Calu3 (cell line): ENCODE results near the gene RTP4. TPM values are rescaled to one million over a fixed set of nuclear protein-coding genes. Genes with fewer than 3 reads are reported as not detected.

Source experiments
- BruUV-seq: library from RNA; stranded (reverse); fragments of 400-500 nt; replicated peaks from 2 replicates; lab custom pipeline; 2021; lab: Mats Ljungman, UMichigan
- CTCF ChIA-PET: fragments of 300-600 bp; sonication (Branson Sonifier 250); formaldehyde crosslinking; loops from one replicate; lab custom pipeline; 2022; ENCODE audit warnings: antibody characterized with exemption; lab: Charles Lee
- DNase-seq: peaks from one replicate; pipeline ENCODE4 v3.0.0; 2022
- H3K27ac Mint-ChIP-seq: one replicate; pipeline ENCODE4 v1.8.0; 2022; ENCODE audit warnings: mixed read lengths; ENCODE audit not compliant: unreplicated experiment
- H3K27me3 Mint-ChIP-seq: one replicate; pipeline ENCODE4 v1.8.0; 2022; ENCODE audit warnings: mixed read lengths; ENCODE audit not compliant: unreplicated experiment
- H3K36me3 Mint-ChIP-seq: one replicate; pipeline ENCODE4 v1.8.0; 2022; ENCODE audit warnings: mild to moderate bottlenecking, moderate library complexity, mixed read lengths; ENCODE audit not compliant: insufficient read depth, unreplicated experiment
- H3K4me1 Mint-ChIP-seq: one replicate; pipeline ENCODE4 v1.8.0; 2022; ENCODE audit warnings: mild to moderate bottlenecking, low read depth, mixed read lengths; ENCODE audit not compliant: unreplicated experiment
- H3K4me3 Mint-ChIP-seq: one replicate; pipeline ENCODE4 v1.8.0; 2022; ENCODE audit warnings: mild to moderate bottlenecking, low read depth, moderate library complexity, mixed read lengths; ENCODE audit not compliant: unreplicated experiment
- H3K9me3 Mint-ChIP-seq: one replicate; pipeline ENCODE4 v1.8.0; 2022; ENCODE audit warnings: low read depth, mixed read lengths; ENCODE audit not compliant: unreplicated experiment
- intact Hi-C: fragments of 100-400 bp; cut with micrococcal nuclease; formaldehyde crosslinking; loops from one replicate; pipeline ENCODE4 v1.10.0; 2022; ENCODE audit not compliant: unreplicated experiment
- total RNA-seq: library from RNA; stranded (reverse); gene quantifications from 2 replicates; pipeline ENCODE4 v1.2.3, GENCODE V29; 2022
- TF ChIP-seq, protein P1 (sequence below): fragments of 200-600 bp; IDR thresholded peaks from one replicate; pipeline ENCODE4 v1.8.0; 2022; ENCODE audit warnings: antibody characterized with exemption; ENCODE audit not compliant: unreplicated experiment

Gene RTP4
- total RNA-seq, 1 experiment from 2014 or later: 12.3 TPM

DNA sequence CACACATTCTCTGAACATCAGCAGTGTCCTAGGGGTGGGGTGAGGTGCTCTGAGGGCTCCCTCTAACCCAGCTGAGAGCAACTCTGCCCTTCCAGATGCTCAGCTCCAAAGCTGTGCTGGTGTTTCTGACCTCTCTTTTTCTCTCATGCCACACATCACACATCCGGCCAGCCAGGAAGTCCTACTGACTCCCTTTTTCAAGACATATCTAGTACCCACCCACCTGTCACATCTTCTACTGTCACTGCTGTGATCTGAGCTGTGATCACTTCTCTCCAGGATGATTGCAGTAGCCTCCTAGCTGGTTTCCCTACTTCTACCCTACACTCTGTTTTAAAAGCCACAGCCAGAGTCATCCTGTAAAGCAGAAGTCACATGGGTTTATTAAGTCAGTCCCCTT is 46.4 kb upstream of the RTP4 start:
- peaks cover 8% of the 10 kb centered on the region for H3K4me1 Mint-ChIP-seq
- intact Hi-C loops: no loop called here
- peaks cover 23% of the 10 kb centered on the region for H3K27me3 Mint-ChIP-seq
- H3K27ac Mint-ChIP-seq: no peak overlapping the region
- BruUV-seq: no TSS peak
- no peak overlapping the region for H3K4me3 Mint-ChIP-seq
- CTCF ChIA-PET: interaction anchor here (0.6 to 10.1 kb wide), 3 partner anchors 12 to 359 kb away, joined by 4 to 395 read pairs (median 7); no protein-coding TSS in a partner anchor
- TF ChIP-seq, protein P1, sequence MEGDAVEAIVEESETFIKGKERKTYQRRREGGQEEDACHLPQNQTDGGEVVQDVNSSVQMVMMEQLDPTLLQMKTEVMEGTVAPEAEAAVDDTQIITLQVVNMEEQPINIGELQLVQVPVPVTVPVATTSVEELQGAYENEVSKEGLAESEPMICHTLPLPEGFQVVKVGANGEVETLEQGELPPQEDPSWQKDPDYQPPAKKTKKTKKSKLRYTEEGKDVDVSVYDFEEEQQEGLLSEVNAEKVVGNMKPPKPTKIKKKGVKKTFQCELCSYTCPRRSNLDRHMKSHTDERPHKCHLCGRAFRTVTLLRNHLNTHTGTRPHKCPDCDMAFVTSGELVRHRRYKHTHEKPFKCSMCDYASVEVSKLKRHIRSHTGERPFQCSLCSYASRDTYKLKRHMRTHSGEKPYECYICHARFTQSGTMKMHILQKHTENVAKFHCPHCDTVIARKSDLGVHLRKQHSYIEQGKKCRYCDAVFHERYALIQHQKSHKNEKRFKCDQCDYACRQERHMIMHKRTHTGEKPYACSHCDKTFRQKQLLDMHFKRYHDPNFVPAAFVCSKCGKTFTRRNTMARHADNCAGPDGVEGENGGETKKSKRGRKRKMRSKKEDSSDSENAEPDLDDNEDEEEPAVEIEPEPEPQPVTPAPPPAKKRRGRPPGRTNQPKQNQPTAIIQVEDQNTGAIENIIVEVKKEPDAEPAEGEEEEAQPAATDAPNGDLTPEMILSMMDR: no peak
- no peaks in the 10 kb centered on the region for H3K9me3 Mint-ChIP-seq
- DNase-seq: no peak
- H3K36me3 Mint-ChIP-seq: no peaks in the 10 kb centered on the region

DNA sequence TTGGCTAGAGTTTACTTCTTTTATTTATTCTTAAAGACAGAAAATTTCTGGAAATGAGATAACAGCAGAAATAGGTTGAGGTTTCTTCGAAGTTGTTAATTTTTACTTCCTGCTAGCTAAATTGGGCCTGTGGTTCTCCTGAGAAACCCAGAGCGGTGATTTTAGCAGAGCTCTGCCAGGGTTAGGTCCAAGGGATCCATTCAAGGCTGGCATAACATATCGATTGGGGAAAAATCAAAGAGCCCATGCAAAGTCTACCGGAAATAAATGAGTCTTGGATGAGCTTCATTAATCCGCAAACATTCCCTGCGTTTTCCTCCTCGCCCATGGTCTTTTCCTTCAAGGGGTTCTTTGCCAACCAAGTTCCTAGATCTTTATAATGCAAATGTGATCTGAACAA is 45.9 kb upstream of the RTP4 start:
- H3K27ac Mint-ChIP-seq: no peak overlapping the region
- DNase-seq: no peak
- H3K4me1 Mint-ChIP-seq: peaks cover 8% of the 10 kb centered on the region
- TF ChIP-seq, protein P1: no peak
- intact Hi-C loops: no loop called here
- H3K36me3 Mint-ChIP-seq: no peaks in the 10 kb centered on the region
- peaks cover 17% of the 10 kb centered on the region for H3K27me3 Mint-ChIP-seq
- no peaks in the 10 kb centered on the region for H3K9me3 Mint-ChIP-seq
- CTCF ChIA-PET: interaction anchor here (0.6 to 10.1 kb wide), 4 partner anchors 13 to 358 kb away, joined by 4 to 395 read pairs (median 6); no protein-coding TSS in a partner anchor
- no TSS peak for BruUV-seq
- no peak overlapping the region for H3K4me3 Mint-ChIP-seq

DNA sequence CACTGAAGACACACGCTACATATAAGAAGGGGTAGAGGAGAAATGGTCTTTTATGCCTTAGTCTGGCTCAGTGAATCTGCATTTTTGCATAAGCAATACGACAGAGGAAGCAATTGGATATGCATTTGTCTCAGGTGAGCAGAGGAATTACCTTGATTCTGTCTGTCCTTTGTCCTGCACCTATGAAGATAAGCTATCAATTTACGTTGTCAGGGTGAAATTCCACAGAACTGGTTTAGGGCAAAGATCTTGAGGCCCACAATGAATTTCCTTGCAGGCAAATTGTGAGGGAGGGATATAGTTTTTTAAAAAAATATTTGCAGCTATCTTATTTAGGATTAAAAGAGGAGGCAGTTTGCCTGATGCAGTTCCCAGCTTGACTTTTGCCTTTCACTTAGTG is 45.1 kb upstream of the RTP4 start:
- peaks cover 9% of the 10 kb centered on the region for H3K27me3 Mint-ChIP-seq
- intact Hi-C loops: no loop called here
- peaks cover 8% of the 10 kb centered on the region for H3K4me1 Mint-ChIP-seq
- CTCF ChIA-PET: interaction anchor here (1.6 to 10.1 kb wide), 2 partner anchors 17 to 357 kb away, joined by 4 to 395 read pairs; no protein-coding TSS in a partner anchor
- DNase-seq: no peak
- H3K9me3 Mint-ChIP-seq: no peaks in the 10 kb centered on the region
- H3K4me3 Mint-ChIP-seq: no peak overlapping the region
- no peaks in the 10 kb centered on the region for H3K36me3 Mint-ChIP-seq
- TF ChIP-seq, protein P1: no peak
- no TSS peak for BruUV-seq
- no peak overlapping the region for H3K27ac Mint-ChIP-seq

DNA sequence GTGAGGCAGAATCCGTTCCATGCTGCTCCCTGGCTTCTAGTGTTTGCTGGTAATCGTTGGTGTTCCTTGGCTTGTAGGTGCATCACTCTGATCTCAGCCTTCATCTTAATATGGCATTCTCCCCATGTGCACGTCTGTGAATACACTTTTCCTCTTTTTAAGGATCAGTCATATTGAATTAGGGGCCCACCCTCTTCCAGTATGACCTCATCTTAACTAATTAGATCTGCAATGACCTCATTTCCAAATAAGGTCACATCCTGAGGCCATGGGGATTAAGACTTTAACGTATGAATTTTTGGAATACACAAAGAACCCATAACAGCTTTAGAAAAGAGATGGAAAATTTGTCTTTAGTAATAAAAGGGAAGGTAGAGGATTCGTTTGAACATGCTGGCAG is 42.6 kb upstream of the RTP4 start:
- TF ChIP-seq, protein P1: no peak
- Mint-ChIP-seq H3K27ac (no peak overlapping the region), H3K9me3 (no peaks in the 10 kb centered on the region), H3K36me3 (no peaks in the 10 kb centered on the region), H3K4me3 (no peak overlapping the region), H3K27me3 (no peaks in the 10 kb centered on the region), H3K4me1 (no peaks in the 10 kb centered on the region)
- BruUV-seq: no TSS peak
- no peak for DNase-seq
- CTCF ChIA-PET: interaction anchor here (1.6 kb wide), 1 partner anchor 353 kb away, joined by 3 read pairs; no protein-coding TSS in a partner anchor
- intact Hi-C loops: no loop called here
